Left kidney (tissue), 2 donors: ENCODE results near the gene COP1. TPM values are rescaled to one million over a fixed set of nuclear protein-coding genes. Genes with fewer than 3 reads are reported as not detected.

ENCODE experiments used
- DNase-seq: peaks from one replicate; pipeline ENCODE4 v3.0.0-alpha.2; 2013
- polyA plus RNA-seq: library from polyadenylated mRNA; unstranded; fragments of 120-200 nt; gene quantifications from one replicate; pipeline ENCODE4 v1.2.1, GENCODE V29; 2013; ENCODE audit not compliant: insufficient read length

The COP1 gene
- polyA plus RNA-seq, 1 donor: 69.1 TPM

- DNase-seq: no peak
Measured at GRCh38 chr1:175900171-175900570, 306.9 kb downstream of the COP1 start.

- DNase-seq: no peak
Measured at GRCh38 chr1:175895966-175896365, 311.1 kb downstream of the COP1 start.
